Germinal center (tissue), 1 donor: ENCODE results near the gene CWF19L2.

Source experiments
- DNase-seq: peaks from one replicate; pipeline ENCODE4 v3.0.0; 2012; ENCODE audit warnings: mixed read lengths, low spot score

CWF19L2 gene

DNA sequence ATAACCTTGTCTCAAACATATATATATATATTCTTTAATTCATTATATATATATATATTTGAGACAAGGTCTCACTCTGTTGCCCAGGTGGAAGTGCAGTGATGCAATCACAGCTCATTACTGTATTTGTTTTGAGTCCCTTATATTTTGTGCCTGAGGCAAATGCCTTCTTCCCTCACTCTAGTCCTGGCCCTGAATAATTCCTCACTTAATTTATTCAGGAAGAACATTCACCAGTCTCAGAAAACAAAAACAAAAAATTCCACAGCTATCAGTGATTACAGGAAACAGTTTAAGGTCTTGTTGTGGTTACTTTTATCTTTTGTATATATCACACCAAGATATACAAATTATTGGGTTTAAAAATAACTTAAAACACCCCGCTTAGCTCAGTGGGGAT lies 155.7 kb downstream of the CWF19L2 start:
- DNase-seq = no peak

DNA sequence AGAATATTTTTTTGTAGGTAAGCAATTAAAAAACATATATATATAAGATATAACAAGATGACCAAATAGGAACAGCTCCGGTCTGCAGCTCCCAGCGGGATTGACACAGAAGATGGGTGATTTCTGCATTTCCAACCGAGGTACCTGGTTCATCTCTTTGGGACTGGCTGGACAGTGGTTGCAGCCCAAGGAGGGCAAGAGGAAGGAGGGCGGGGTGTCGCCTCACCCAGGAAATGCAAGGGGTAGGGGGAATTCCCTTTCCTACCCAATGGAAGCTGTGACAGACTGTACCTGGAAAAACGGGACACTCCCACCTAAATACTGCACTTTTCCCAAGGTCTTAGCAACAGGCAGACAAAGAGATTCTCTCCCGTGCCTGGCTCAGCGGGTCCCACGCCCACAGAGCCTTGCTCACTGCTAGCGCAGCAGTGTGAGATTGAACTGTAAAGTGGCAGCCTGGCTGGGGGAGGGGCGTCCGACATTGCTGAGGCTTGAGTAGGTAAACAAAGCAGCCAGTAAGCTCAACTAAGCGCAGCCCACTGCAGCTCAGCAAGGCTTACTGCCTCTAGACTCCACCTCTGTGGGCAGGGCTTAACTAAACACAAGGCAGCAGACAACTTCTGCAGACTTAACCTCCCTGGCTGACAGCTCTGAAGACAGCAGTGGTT lies 163.8 kb downstream of the CWF19L2 start:
- DNase-seq = no peak

GRCh38 chr11:107282195-107282594 lies 175.4 kb downstream of the CWF19L2 start:
- no peak for DNase-seq
